HG03060 (cell line): ENCODE measurements around the gene FBXW2.

ENCODE experiments used
- ATAC-seq: cut with Tn5 transposase; IDR thresholded peaks from one replicate; pipeline ENCODE4 v1.9.1; 2021; ENCODE audit warnings: low read depth, moderate number of reproducible peaks; ENCODE audit not compliant: unreplicated experiment

The FBXW2 gene

DNA sequence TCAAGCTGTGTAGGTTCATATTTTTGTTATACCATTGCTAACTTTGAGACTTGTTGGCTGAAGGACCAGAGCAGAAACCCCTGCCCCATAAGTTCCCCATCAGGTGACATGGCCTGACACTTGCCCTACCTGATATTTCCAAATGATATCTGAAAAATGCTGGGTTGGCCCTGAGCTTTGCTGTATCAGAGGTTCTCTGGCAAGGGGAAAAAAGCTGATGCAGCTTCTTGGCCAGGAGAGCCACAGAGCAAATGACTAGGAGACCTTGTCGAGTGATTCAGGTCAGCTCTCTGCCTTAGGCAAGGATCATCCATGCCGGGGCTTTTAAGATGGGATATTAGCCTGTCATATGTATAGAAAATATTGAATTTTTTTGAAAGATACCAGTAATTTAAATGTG lies 76.0 kb downstream of the FBXW2 start:
- ATAC-seq: no peak

DNA sequence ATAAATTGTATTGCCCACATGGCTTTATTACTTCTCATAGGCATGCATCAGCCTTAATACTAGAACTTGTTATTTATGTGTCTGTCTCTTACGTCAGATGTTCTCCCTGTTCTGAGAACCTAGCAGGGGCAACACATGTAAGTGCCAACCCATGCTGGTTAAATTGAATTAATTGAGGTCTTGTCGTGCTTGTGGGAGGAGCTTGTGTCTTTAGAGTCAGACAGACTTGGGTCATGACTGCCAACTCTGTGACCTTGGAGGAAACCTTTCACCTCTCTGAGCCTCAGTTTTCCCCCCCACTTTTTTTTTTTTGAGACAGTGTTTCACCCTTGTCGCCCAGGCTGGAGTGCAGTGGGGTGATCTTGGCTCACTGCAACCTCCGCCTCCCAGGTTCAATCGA lies 76.7 kb downstream of the FBXW2 start:
- no peak for ATAC-seq

DNA sequence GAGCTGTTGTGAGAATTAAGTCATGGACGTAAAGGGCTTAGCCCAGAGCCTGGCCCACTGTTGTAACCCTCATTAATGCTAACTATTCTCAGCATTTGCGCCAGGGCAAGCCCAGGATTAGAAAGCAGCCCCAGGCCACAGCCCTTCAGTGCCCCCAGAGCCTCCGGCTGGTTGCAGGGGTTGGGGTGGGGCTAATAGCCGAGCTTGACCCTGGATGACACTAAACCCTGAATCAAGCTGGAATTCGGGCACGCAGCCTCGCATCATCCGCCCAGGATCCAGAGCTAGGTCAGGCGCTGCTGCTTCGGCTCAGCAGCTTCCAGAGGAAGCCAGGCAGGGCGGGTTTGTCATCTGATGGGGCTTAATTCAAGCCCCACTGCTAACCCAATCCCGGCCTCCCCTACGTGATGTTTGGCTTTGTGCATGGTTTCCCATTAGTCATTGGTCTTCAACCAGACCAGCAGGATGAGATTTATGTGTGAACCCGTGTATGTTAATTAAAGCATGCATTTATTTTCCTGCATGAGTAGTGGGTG lies 77.8 kb downstream of the FBXW2 start:
- no peak for ATAC-seq

DNA sequence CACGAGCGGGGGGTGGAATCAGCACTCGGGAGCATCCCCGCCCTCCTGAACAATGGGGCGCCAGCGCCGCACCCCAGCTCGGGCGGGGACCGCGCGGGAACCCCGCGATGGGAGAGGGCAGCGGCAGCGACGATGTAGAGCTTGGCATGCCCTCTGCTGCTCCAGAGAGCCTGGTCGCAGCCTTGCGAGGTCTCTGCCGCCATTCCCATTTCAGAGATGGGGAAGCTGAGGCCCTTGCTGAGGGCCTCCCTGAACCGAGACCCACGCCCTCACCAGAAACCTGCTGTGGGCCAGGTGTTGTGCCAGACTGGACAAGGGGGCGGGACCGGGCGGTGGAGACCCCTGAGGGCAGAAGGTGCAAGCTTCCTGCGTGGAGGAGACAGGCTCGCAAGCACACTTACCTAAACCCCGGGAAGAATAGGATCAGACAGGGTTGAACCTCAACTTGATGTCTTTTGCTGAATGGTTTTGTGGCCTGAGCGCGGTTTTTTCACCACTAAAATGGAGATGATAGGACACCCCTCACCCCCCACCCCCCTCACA lies 78.3 kb downstream of the FBXW2 start:
- ATAC-seq: peak; percentile 21

DNA sequence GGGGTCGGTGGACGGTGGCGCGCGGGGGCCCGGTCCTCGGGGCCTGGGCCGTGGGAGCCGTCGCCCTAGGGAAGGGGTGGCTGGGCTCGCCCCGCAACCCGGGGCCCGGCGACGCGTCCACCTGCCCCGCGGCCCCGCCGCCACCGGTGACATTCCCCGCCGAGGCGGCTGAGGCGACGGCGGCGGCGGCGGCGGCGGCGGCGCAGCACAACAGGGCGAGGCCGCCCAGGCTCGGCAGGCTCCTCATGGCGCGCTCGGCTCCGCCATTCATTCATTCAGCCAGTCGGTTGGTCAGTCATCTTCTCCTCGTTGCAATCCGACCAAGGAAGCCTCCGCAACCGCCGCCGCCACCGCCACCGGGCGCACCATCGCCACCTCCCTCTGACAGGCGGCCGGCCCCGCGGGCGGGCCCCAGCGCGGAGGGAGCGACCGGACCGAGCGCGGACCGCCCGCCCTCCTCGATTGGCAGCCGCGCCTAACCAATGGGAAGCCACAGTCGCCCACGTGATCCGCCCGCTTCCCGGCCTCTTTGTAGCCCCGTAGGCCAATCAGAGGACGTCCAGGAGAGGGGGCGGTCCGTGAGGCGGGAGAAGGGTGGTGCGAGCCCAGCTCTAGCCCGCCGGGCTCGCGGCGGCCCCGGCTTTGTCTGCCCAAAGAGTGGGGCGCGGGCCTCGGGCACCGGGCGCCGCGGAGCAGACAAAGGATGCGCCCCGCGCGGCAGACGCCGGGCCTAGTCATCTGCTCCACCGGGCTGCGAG lies 78.9 kb downstream of the FBXW2 start, which contains the start of gene MEGF9:
MEGF9 (minus strand) TSS at position 383 of the 758 bp plus-strand sequence; CDS start at position 271, 112 bp downstream.
- peak; percentile 85 for ATAC-seq

DNA sequence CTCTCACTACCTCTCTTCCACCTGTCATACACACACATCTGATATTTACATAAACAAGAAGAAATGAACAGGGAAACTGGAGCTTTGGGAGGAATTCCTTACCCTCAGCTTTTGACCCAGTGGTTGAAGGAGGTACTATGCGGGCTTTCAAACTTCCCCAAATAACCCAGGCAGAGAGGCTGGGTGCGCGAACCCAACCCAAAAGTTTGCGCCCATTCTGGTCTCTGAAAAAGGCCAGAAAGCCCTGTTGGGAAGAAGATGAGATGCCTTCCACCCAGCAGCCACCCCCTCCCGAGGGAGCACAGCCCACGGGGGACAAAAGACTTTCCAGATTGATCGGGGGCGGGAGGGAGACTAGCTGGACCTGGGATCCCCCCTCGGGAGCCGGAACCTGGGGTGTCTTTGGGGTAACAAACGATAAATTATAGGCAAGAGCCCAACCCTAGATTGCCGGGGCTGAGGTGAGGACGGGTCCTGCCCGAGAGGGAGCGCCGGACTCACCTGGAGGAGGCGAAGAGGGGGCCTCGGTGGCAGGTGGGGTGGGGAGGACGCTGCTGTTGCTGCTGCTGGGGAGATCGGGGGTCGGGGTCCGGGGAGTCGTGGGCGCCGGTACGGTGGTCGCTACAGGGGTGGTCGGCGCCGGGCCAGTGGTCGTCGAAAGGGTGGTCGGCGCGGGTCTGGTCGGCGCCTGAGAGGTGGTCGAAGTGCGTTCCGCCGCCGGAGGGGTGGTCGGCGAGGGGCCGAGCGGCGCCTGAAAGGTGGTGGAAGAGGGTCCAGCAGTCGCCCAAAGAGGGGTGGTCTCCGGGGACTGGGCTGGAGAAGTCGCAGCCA lies 79.7 kb downstream of the FBXW2 start:
- no peak for ATAC-seq

DNA sequence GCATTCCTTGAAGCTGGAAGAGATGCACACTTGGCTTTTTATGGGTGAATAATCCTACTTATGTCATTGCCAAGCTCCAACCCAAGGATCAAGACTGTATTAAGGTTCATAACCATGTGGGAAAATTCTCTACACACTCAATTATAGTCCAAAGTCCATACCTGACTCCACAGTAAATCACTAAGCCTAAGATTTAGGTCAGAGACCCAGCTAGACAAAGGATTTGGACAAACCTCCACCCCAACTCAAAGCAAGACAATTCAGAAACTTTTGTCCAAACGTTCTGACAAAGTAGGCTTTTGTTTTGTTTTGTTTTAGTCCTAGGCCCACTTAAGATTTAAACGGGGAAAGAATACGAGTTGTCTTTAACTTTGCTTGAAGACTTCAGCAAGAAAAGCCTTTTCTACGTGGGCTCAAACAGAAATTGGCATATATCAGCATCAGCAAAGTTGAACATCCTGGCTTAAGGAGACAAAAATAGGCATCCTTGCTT lies 80.6 kb downstream of the FBXW2 start:
- no peak for ATAC-seq

DNA sequence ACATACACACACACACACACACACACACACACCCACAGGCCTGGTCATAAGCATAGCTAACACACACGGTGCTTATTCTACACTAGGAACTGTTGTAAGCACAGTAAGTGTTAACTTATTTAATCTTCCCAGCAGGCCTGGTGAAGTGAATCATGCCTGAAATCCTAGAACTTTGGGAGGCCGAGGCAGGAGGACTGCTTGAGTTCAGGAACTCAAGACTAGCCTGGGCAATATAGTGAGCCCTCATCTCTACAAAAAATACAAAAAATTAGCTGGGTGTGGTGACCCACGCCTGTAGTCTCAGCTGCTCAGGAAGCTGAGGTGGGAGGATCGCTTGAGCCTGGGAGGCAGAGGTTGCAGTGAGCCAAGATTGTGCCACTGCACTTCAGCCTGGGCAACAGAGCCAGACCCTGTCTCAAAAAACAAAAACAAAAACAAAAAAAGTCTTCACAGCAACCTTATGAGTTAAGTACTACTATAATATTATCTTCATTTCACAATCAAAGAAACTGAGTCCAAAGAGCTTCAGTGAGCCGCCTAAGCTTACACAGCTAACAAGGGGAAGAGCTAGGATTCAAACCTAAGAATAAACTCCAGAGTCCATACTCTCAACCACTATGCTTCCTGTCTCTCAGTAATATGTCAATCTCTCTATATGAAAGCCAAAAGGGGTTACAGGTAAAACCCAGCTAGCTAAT lies 81.2 kb downstream of the FBXW2 start:
- ATAC-seq: no peak

DNA sequence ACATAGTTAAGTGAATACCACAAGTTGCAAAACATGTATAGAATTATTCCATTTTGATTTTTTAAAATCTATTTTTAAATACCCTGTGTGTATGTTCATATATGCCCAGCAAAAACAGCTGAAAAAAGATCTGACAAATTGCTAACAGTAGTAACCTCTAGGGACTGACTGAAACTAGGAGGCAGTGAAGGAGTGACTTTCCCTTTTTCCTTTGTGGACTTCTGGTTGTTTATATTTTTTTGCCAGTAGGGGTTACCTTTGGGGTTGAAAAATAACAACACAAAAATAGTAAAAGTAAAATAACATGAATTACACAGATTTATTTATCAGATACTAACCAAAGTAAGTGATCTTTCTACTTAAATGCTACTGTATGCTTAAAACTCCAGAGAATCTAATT lies 81.9 kb downstream of the FBXW2 start:
- no peak for ATAC-seq

DNA sequence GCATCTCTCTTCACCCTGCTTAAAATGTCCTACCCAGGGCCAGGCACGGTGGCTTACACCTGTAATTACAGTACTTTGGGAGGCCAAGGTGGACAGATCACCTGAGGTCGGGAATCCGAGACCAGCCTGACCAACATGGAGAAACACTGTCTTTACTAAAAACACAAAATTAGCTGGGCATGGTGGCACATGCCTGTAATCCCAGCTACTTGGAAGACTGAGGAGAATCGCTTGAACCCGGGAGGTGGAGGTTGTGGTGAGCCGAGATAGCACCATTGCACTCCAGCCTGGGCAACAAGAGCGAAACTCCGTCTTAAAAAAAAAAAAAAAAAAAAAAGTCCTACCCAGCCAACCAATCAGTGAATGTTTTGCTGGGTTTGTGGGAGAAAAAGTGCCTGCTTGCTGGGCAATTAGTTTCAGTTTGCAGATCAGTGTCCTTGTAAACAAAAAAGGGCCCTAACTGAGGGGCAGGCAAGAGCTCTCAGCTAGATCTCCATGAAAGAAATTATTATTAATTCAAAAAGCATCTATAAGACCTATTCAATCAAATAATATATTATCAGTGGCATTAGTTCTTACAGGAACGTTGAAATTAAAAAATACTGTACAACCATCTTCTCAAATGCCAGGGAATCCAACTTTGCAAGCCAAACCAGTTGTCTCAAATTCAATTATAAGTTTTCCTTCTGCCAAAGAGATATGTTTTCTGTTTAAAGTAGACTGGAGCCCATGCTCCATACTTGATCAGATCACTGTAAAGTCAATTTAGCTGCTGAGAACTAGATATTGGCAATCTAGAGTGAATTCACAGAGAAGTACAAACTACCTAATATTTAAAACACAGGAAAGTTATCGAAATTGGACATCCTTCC lies 82.9 kb downstream of the FBXW2 start:
- no peak for ATAC-seq

DNA sequence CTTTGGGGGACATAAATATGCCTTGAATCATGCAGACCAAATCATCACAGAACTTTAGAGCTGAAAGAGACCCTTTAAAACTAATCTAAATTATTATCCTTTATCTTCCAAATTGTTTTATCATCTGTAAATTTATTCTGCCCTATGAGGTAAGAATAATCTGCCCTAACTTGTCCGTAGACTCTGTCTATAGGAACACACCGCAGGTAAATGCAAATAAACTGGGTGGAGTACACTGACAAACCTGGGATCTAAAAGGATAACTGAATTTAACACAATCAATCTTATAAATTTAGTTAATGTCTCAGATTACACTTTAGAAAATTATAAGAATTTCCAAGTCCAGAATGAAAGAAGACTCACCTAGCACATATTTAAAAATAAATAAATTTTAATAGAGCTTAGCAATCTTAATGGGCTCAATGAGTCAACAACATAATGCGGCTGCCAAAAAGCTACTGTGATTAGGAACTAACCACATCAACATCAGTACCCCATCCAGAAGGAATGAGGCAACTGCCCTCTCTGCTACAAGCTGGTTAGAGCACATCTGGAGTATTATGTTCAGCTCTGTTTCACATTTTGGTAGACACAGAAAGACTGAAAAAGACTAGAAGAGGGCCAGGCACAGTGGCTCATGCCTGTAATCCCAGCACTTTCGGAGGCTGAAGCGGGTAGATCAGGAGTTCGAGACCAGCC lies 84.5 kb downstream of the FBXW2 start:
- no peak for ATAC-seq

DNA sequence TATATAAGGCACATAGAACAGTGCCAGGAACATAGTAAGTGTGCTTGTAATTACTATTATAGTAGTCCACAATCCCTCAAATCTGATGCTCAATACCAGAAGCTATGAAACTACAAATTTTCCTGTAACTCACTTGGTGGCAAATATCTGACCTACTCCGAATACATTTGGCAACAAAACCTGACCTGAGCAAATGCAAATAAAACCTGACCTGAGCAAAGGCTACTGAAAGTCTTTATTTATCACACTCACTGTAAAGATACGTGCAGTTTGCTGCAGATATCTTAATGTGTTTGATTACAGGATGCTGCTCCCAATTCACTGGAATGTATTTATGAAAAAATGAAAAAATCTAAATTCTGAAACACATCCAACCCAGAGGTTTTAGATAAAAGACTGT lies 86.0 kb downstream of the FBXW2 start:
- no peak for ATAC-seq
